ENCODE measurements around the gene SORCS3. TPM values are rescaled to one million over a fixed set of nuclear protein-coding genes. Genes with fewer than 3 reads are reported as not detected.

Gene SORCS3
- total RNA-seq, 1 donor from 2014 or later = 0.25 TPM

DNA sequence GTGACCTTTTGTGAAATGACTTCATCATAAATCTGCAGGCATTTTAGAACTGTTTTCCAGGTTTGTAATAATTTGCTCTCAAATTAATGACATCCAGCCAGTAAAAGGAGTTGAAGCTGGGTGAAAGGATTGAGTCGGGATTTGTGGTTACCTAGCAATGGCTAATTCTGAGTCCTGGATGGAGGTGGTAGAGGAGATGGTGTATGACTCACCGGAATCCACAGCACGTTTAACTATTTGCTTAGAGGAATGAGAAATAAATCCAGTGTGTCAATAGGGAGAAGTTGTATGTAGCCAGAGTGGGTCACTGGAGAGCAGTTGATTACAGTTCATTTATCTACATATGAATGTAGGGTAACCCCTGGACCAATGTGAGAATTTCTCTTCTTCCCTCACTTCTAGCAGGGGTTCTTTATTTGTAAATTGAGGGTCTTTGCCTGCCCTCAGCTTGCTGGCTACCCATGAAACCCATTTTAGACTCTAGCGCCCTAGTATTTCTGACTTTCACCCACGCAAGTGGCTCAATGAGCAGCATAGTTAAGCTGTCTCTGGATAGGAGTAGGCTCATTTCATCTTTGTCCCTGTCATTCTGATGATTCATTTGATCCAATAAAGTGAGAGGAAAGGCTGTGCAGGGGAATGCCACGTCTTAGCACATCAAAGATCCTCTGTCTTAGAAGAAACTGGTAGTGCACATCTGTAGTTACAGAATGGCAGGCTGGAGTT, 547.8 kb downstream of the SORCS3 start:
- intact Hi-C loops (cut with DNase I) = no loop called here
- DNase-seq (ENCODE audit: extremely low spot score in 2 of 2) = no peak
- no peaks in the 10 kb centered on the region for H3K36me3 ChIP-seq

DNA sequence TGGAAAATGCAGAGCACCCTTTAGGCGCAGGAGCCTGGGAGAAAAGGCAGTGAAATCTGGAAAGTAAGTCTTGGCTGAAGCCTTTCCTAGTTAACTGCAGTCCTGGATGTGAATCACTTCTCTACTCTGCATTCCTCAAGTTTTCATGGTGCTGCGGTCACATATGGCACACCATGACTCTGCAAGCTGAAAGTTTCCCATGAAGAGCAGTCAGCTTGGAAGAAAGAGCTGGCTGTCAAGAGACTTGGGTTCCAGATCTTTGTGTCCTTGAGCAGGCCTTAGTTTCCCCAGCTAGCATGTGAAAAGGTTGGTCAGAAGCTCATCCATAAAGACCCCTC, 548.3 kb downstream of the SORCS3 start:
- H3K27me3 ChIP-seq = no peaks in the 10 kb centered on the region
- no peak overlapping the region for H3K4me3 ChIP-seq
- TF ChIP-seq, protein P1, sequence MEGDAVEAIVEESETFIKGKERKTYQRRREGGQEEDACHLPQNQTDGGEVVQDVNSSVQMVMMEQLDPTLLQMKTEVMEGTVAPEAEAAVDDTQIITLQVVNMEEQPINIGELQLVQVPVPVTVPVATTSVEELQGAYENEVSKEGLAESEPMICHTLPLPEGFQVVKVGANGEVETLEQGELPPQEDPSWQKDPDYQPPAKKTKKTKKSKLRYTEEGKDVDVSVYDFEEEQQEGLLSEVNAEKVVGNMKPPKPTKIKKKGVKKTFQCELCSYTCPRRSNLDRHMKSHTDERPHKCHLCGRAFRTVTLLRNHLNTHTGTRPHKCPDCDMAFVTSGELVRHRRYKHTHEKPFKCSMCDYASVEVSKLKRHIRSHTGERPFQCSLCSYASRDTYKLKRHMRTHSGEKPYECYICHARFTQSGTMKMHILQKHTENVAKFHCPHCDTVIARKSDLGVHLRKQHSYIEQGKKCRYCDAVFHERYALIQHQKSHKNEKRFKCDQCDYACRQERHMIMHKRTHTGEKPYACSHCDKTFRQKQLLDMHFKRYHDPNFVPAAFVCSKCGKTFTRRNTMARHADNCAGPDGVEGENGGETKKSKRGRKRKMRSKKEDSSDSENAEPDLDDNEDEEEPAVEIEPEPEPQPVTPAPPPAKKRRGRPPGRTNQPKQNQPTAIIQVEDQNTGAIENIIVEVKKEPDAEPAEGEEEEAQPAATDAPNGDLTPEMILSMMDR (IDR thresholded peaks at IDR 0.05) = no peak
- TF ChIP-seq POLR2AphosphoS5 (IDR thresholded peaks at IDR 0.05; ENCODE audit: insufficient read depth in 1 of 2, low read depth in 1 of 2) (no peak), POLR2A (IDR thresholded peaks at IDR 0.05) (no peak)
- H3K27ac ChIP-seq = no peak overlapping the region
- intact Hi-C loops (cut with DNase I) = no loop called here
- no peaks in the 10 kb centered on the region for H3K9me3 ChIP-seq
- no peaks in the 10 kb centered on the region for H3K36me3 ChIP-seq
- no peaks in the 10 kb centered on the region for H3K4me1 ChIP-seq
- DNase-seq (ENCODE audit: extremely low spot score in 2 of 2) = no peak

More for the DNA sequence above, 547.8 kb downstream of the SORCS3 start:
- Histone ChIP-seq H3K27me3 (no peaks in the 10 kb centered on the region), H3K27ac (no peak overlapping the region), H3K4me3 (no peak overlapping the region), H3K4me1 (no peaks in the 10 kb centered on the region), H3K9me3 (no peaks in the 10 kb centered on the region)
- TF ChIP-seq, protein P1 (IDR thresholded peaks at IDR 0.05) = no peak
- TF ChIP-seq POLR2AphosphoS5 (IDR thresholded peaks at IDR 0.05; ENCODE audit: insufficient read depth in 1 of 2, low read depth in 1 of 2) (no peak), POLR2A (IDR thresholded peaks at IDR 0.05) (no peak)

DNA sequence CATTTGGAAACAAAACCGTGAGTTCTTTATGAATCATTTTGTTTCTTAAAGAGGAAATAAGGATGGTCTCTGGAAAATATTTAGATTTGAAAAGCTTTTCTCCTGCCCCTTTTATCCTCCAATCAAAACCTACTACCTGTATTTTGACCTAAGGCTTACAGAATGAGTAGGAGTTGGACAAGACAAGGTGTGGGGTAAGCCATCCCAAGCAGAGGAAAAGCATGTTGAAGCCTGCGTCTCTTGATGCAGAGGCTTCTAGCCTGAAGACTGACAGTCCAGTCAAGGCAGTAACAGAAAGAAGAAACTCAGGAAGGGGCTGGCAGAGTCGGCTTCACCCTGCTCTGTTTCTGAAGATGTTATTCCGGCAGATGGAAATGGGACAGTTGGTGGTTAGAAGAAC, 551.1 kb downstream of the SORCS3 start:
- DNase-seq (ENCODE audit: extremely low spot score in 2 of 2) = no peak
- Histone ChIP-seq H3K4me1 (no peaks in the 10 kb centered on the region), H3K27me3 (no peaks in the 10 kb centered on the region), H3K27ac (no peak overlapping the region), H3K36me3 (no peaks in the 10 kb centered on the region), H3K4me3 (no peak overlapping the region), H3K9me3 (no peaks in the 10 kb centered on the region)
- intact Hi-C loops (cut with DNase I) = no loop called here
- TF ChIP-seq, protein P1 (IDR thresholded peaks at IDR 0.05) = no peak
- TF ChIP-seq POLR2AphosphoS5 (IDR thresholded peaks at IDR 0.05; ENCODE audit: insufficient read depth in 1 of 2, low read depth in 1 of 2) (no peak), POLR2A (IDR thresholded peaks at IDR 0.05) (no peak)

DNA sequence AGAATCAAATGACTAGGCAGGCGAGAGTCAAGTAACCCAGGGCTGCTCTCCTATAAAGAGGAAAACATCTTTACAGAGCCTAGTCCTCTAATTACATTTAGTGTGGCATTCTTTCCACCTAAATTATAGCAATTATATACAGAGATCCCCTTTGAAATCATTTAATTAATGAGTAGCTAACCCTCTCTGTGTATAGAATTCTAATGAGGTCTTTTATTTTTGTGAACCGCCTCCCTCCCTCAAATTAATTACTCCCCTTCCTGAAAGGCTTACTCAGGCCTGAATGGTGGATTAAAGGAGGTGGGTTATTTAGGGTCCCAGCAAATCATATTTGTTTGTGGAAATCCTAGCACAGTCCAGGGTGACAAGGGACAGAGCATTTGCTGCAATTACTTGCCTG, 551.8 kb downstream of the SORCS3 start:
- no peak overlapping the region for H3K27ac ChIP-seq
- no peaks in the 10 kb centered on the region for H3K9me3 ChIP-seq
- no peak overlapping the region for H3K4me3 ChIP-seq
- H3K27me3 ChIP-seq = no peaks in the 10 kb centered on the region
- no peaks in the 10 kb centered on the region for H3K36me3 ChIP-seq
- H3K4me1 ChIP-seq = no peaks in the 10 kb centered on the region
- TF ChIP-seq POLR2A (IDR thresholded peaks at IDR 0.05) = no peak
- TF ChIP-seq, protein P1 (IDR thresholded peaks at IDR 0.05) = no peak
- intact Hi-C loops (cut with DNase I) = no loop called here
- no peak for DNase-seq (ENCODE audit: extremely low spot score in 2 of 2)

DNA sequence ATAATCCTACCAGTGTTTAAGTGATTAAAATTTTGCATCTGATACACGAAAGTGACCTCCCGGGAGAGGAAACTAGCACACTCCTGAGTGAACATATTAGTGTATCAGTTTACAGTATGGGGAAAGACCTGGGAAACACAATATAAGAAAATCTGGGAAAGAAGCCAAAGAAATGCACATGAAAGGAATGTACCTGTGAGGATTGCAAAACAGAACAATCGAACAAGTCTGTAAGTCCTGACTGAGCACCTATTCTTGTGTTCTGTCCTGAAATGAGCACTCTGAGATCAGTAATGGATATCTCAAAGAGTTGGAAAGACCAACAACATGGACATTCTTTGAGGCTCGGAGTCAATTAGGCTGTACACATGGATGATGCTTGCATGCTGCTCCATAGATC, 554.7 kb downstream of the SORCS3 start:
- no peaks in the 10 kb centered on the region for H3K36me3 ChIP-seq
- no peaks in the 10 kb centered on the region for H3K9me3 ChIP-seq
- intact Hi-C loops (cut with DNase I) = no loop called here
- DNase-seq (ENCODE audit: extremely low spot score in 2 of 2) = no peak
- H3K27me3 ChIP-seq = no peaks in the 10 kb centered on the region
- H3K27ac ChIP-seq = no peak overlapping the region
- H3K4me3 ChIP-seq = no peak overlapping the region
- TF ChIP-seq POLR2A (IDR thresholded peaks at IDR 0.05) (no peak), POLR2AphosphoS5 (IDR thresholded peaks at IDR 0.05; ENCODE audit: insufficient read depth in 1 of 2, low read depth in 1 of 2) (no peak)
- TF ChIP-seq, protein P1 (IDR thresholded peaks at IDR 0.05) = no peak
- no peaks in the 10 kb centered on the region for H3K4me1 ChIP-seq
